Urinary bladder (tissue), 4 donors: ENCODE measurements around the gene RABGAP1L. TPM values are rescaled to one million over a fixed set of nuclear protein-coding genes. Genes with fewer than 3 reads are reported as not detected.

Experiments used
- DNase-seq: peaks from one replicate; pipeline ENCODE4 v3.0.0-alpha.2; 2015; ENCODE audit errors: extremely low spot score
- H3K27ac ChIP-seq: one replicate; pipeline ENCODE4 v1.5.1; 2013; ENCODE audit warnings: low read depth, mild to moderate bottlenecking, moderate library complexity
- H3K36me3 ChIP-seq: one replicate; pipeline ENCODE4 v1.6.1; 2013; ENCODE audit warnings: mild to moderate bottlenecking, moderate library complexity; ENCODE audit not compliant: insufficient read depth
- H3K4me1 ChIP-seq: one replicate; pipeline ENCODE4 v1.6.1; 2013; ENCODE audit warnings: mild to moderate bottlenecking, moderate library complexity; ENCODE audit not compliant: insufficient read depth
- H3K4me3 ChIP-seq: one replicate; pipeline ENCODE4 v1.5.1; 2013; ENCODE audit warnings: low read depth, low read length
- WGBS: extraction: QIAGEN DNeasy Blood & Tissue Kit; methylation state at CpG from one replicate; pipeline ENCODE4 v1.1.7; 2013; 5-methylcytosine and 5-hydroxymethylcytosine counted together
- polyA plus RNA-seq: library from polyadenylated mRNA; stranded (reverse); fragments of 200-250 nt; gene quantifications from one replicate; pipeline ENCODE4 v1.2.3, GENCODE V29; 2013
- total RNA-seq: library from RNA; depleted of rRNA; stranded (reverse); fragments of >200 nt; gene quantifications from one replicate; pipeline ENCODE4 v1.2.3, GENCODE V29; 2014
- donor health status: healthy with polysubstance abuse.
- donor health status: healthy.

Gene RABGAP1L
- total and polyA plus RNA-seq, 2 donors, result 14.5 to 102 TPM

- DNase-seq, result no peak
- no peaks in the 10 kb centered on the region for H3K4me1 ChIP-seq
- 89% methylated on average over 3 of the region's 3 CpGs for WGBS
- H3K36me3 ChIP-seq, result no peaks in the 10 kb centered on the region
- H3K27ac ChIP-seq, result no peak overlapping the region
- H3K4me3 ChIP-seq, result no peak overlapping the region
Measured at GRCh38 chr1:174940646-174941175, 781.4 kb downstream of the RABGAP1L start.

- H3K4me1 ChIP-seq, result no peaks in the 10 kb centered on the region
- no peaks in the 10 kb centered on the region for H3K36me3 ChIP-seq
- H3K4me3 ChIP-seq, result no peak overlapping the region
- no peak for DNase-seq
- no peak overlapping the region for H3K27ac ChIP-seq
- 68% methylated on average over 2 of the region's 2 CpGs for WGBS
Measured at GRCh38 chr1:174942547-174943255, 783.4 kb downstream of the RABGAP1L start.

- no peaks in the 10 kb centered on the region for H3K36me3 ChIP-seq
- no peak for DNase-seq
- no peak overlapping the region for H3K27ac ChIP-seq
- H3K4me3 ChIP-seq, result no peak overlapping the region
- H3K4me1 ChIP-seq, result no peaks in the 10 kb centered on the region
- WGBS, result 84% methylated on average over 2 of the region's 2 CpGs
Measured at GRCh38 chr1:174946031-174946430, 786.7 kb downstream of the RABGAP1L start.

GRCh38 chr1:174949061-174949460 is 789.7 kb downstream of the RABGAP1L start:
- no peaks in the 10 kb centered on the region for H3K36me3 ChIP-seq
- no peaks in the 10 kb centered on the region for H3K4me1 ChIP-seq
- no peak overlapping the region for H3K4me3 ChIP-seq
- DNase-seq, result no peak
- no peak overlapping the region for H3K27ac ChIP-seq
- 96% methylated on average over 1 of the region's 1 CpG for WGBS

- H3K27ac ChIP-seq, result no peak overlapping the region
- no peaks in the 10 kb centered on the region for H3K4me1 ChIP-seq
- DNase-seq, result no peak
- no peak overlapping the region for H3K4me3 ChIP-seq
- no peaks in the 10 kb centered on the region for H3K36me3 ChIP-seq
Measured at GRCh38 chr1:174949645-174950044, 790.3 kb downstream of the RABGAP1L start.

GRCh38 chr1:174953285-174954072 is 794.2 kb downstream of the RABGAP1L start:
- H3K4me1 ChIP-seq, result no peaks in the 10 kb centered on the region
- 70% methylated on average over 11 of the region's 11 CpGs for WGBS
- no peaks in the 10 kb centered on the region for H3K36me3 ChIP-seq
- no peak for DNase-seq
- no peak overlapping the region for H3K4me3 ChIP-seq
- H3K27ac ChIP-seq, result no peak overlapping the region

GRCh38 chr1:174954073-174954460 is 794.7 kb downstream of the RABGAP1L start:
- no peak for DNase-seq
- no peaks in the 10 kb centered on the region for H3K4me1 ChIP-seq
- H3K27ac ChIP-seq, result no peak overlapping the region

GRCh38 chr1:174954671-174955669 is 795.6 kb downstream of the RABGAP1L start:
- no peak overlapping the region for H3K27ac ChIP-seq
- no peak overlapping the region for H3K4me3 ChIP-seq
- 42% methylated on average over 3 of the region's 3 CpGs for whole genome bisulfite sequencing
- H3K4me1 ChIP-seq, result no peaks in the 10 kb centered on the region
- H3K36me3 ChIP-seq, result no peaks in the 10 kb centered on the region
- no peak for DNase-seq

More at GRCh38 chr1:174954073-174954460, 794.7 kb downstream of the RABGAP1L start:
- no peak overlapping the region for H3K4me3 ChIP-seq
- H3K36me3 ChIP-seq, result no peaks in the 10 kb centered on the region

- H3K4me1 ChIP-seq, result no peaks in the 10 kb centered on the region
- H3K4me3 ChIP-seq, result no peak overlapping the region
- H3K36me3 ChIP-seq, result no peaks in the 10 kb centered on the region
- DNase-seq, result no peak
- no peak overlapping the region for H3K27ac ChIP-seq
- WGBS, result 92% methylated on average over 3 of the region's 3 CpGs
Measured at GRCh38 chr1:174956086-174956485, 796.8 kb downstream of the RABGAP1L start.

- Histone ChIP-seq H3K4me1 (no peaks in the 10 kb centered on the region), H3K36me3 (no peaks in the 10 kb centered on the region), H3K4me3 (no peak overlapping the region), H3K27ac (no peak overlapping the region)
- no peak for DNase-seq
Measured at GRCh38 chr1:174956976-174957375, 797.7 kb downstream of the RABGAP1L start.

- Histone ChIP-seq H3K4me3 (no peak overlapping the region), H3K4me1 (no peaks in the 10 kb centered on the region), H3K36me3 (no peaks in the 10 kb centered on the region), H3K27ac (no peak overlapping the region)
- no peak for DNase-seq
Measured at GRCh38 chr1:174957829-174958228, 798.5 kb downstream of the RABGAP1L start.

- H3K27ac ChIP-seq, result no peak overlapping the region
- H3K36me3 ChIP-seq, result no peaks in the 10 kb centered on the region
- no peak for DNase-seq
- H3K4me3 ChIP-seq, result no peak overlapping the region
- H3K4me1 ChIP-seq, result no peaks in the 10 kb centered on the region
- 82% methylated on average over 1 of the region's 1 CpG for WGBS
Measured at GRCh38 chr1:174958396-174958795, 799.1 kb downstream of the RABGAP1L start.

GRCh38 chr1:174960362-174960761 is 801.0 kb downstream of the RABGAP1L start:
- no peak overlapping the region for H3K4me3 ChIP-seq
- DNase-seq, result no peak
- no peaks in the 10 kb centered on the region for H3K36me3 ChIP-seq
- no peaks in the 10 kb centered on the region for H3K4me1 ChIP-seq
- WGBS, result 90% methylated on average over 2 of the region's 2 CpGs
- no peak overlapping the region for H3K27ac ChIP-seq
